GM19035 (cell line): ENCODE results near the gene KIF14.

Source experiments
- ATAC-seq: cut with Tn5 transposase; IDR thresholded peaks from one replicate; pipeline ENCODE4 v1.9.1; 2021; ENCODE audit not compliant: unreplicated experiment

KIF14 gene, protein sequence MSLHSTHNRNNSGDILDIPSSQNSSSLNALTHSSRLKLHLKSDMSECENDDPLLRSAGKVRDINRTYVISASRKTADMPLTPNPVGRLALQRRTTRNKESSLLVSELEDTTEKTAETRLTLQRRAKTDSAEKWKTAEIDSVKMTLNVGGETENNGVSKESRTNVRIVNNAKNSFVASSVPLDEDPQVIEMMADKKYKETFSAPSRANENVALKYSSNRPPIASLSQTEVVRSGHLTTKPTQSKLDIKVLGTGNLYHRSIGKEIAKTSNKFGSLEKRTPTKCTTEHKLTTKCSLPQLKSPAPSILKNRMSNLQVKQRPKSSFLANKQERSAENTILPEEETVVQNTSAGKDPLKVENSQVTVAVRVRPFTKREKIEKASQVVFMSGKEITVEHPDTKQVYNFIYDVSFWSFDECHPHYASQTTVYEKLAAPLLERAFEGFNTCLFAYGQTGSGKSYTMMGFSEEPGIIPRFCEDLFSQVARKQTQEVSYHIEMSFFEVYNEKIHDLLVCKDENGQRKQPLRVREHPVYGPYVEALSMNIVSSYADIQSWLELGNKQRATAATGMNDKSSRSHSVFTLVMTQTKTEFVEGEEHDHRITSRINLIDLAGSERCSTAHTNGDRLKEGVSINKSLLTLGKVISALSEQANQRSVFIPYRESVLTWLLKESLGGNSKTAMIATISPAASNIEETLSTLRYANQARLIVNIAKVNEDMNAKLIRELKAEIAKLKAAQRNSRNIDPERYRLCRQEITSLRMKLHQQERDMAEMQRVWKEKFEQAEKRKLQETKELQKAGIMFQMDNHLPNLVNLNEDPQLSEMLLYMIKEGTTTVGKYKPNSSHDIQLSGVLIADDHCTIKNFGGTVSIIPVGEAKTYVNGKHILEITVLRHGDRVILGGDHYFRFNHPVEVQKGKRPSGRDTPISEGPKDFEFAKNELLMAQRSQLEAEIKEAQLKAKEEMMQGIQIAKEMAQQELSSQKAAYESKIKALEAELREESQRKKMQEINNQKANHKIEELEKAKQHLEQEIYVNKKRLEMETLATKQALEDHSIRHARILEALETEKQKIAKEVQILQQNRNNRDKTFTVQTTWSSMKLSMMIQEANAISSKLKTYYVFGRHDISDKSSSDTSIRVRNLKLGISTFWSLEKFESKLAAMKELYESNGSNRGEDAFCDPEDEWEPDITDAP (N-terminal part only)

GRCh38 chr1:200620273-200621131, at the start of gene KIF14:
TSS of gene KIF14 (minus strand) at chr1:200620751. CDS start at chr1:200618723, 2,028 bp downstream.
- ATAC-seq = peak; percentile 93

DNA sequence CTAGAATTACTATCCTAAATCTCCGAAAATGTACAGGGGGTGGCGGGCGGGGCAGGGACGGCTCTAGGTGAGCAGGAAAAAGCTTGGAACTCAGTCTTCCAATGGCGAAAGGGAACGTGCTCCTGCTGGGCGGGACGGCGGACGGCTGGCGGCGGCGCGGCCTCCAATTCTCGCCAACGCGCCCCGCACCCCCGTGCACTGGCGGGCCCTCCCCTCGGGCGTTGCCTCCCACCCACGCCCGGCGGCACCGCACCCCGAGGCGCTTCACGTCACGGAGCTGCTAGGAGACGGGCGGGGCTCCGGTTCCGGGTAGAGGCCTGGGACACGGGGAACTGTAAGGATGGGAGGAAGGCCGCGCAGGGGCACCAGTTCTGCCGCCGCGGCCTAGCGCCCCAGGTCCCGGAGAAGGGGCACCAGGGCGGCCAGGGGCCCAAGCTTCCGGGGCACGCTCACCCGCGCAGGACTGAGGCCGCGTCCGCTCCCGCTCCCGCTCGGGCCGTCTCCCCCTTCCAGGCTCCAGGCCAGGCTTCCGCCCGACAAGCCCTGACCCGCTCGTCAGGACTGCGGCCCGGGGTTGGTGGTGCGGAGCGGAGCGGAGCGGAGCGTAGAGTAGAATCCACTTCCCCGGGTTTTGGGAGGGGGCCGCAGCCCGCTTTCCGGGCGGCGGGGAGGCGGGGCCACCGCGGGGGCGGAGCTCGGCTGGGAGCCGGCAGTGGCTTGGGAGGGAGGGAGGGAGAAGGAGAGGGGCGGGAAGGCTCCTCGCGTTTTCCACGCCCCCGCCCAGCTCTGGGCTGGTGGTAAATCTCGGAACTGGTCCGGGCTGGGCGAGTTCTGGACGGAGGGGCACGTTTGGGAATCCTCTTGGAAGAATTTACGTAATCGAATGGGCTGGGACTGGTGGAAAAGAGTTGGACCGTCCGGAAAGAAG, 49.0 kb upstream of the KIF14 start, which contains the start of gene DDX59:
TSS of gene DDX59 (minus strand) at position 594 of the 928 bp plus-strand sequence. CDS start 3,167 bp downstream, outside the sequence.
- ATAC-seq = peak; percentile 86

- no peak for ATAC-seq
Measured at GRCh38 chr1:200668514-200669313, 48.2 kb upstream of the KIF14 start.

DNA sequence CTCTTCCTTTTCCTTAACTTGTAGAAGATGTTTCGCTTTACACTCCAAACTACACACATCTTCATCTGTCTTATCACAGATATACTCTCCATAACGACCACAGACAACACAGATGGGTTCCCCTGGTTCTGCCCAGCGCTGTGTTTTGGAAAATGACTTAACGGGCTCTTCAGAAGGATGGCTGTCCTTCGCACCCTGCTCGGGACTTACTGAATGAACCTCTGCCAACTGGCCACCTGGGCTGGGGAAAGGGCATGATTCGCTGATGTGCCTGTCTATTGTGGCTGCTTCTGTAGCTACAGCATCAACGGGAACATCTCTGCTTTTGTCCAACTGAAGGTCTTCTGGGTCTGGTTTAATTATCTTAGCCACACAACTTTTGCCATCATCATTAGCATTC, 45.8 kb upstream of the KIF14 start:
- no peak for ATAC-seq

- no peak for ATAC-seq
Measured at GRCh38 chr1:200665861-200666260, 45.3 kb upstream of the KIF14 start.

GRCh38 chr1:200660719-200661118, 40.2 kb upstream of the KIF14 start:
- no peak for ATAC-seq

DNA sequence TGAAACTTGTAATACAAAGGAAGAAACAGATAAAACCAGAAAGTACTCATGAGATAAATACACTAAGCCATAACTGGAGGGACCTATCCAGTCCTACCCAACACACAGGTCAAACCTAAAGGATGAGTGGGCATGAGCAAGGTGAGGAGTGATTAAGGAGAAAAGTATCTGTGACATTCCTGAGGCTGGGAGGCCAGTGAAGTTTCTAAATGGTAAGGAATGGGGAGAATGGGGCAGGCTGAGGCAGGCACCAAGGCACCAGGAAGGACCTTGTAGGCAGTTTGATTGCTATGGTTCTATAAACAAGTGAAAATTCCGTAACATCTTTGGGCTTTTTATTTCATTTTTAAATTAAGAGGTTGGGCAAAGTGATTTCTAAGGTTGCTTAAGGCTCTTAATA, 38.7 kb upstream of the KIF14 start:
- ATAC-seq = no peak

DNA sequence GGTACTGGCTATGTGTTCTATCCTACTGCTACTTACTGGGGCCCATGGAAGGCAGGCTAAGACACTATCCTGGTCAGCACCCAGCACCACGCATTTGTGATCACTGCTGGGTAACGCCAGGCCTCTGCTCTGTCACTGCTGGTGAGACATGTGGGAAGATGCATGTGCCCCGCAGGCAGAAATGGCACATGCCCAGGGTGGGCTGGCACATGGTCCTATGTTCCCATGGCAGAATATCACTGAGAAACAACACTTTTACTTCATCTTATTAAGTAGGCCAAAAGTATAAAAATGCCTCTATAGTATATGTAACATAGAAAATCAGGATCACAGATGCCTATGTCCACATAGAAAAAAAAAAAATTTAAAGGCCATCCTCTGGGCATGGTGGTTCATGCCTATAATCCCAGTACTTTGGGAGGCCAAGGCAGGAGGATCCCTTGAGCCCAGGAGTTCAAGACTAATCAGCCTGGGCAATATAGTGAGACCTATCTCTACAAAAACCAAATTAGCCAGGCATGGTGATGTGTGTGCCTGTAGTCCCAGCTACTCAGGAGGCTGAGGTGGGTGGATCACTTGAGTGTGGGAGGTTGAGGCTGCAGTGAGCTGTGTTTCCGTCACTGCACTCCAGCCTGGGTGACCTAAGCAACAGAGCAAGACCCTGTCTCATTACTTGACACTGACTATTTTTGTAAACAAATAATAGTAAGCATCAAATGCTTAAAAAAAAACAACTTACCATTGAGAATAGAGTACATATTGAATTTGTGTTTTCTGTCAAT, 37.7 kb upstream of the KIF14 start:
- ATAC-seq = no peak

DNA sequence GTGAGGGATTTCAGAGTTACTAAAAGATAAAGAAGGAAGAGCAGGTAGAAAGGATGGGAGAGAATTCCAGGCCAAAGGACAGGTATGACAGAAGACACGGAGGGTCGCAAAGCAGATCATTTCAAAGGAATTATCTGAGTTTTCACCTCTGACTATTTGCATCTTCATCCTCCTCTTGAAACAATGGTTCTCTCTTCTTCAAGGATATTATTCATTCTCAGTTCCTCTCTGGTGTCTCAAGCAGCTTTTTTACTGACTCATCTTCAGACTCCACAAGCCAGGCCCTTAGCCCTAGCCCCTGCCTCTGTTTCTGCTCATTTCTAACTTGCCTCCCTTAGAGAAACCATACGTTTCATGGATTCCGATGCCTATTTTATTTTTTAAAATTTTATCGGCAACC, 34.1 kb upstream of the KIF14 start:
- ATAC-seq = peak; percentile 93

DNA sequence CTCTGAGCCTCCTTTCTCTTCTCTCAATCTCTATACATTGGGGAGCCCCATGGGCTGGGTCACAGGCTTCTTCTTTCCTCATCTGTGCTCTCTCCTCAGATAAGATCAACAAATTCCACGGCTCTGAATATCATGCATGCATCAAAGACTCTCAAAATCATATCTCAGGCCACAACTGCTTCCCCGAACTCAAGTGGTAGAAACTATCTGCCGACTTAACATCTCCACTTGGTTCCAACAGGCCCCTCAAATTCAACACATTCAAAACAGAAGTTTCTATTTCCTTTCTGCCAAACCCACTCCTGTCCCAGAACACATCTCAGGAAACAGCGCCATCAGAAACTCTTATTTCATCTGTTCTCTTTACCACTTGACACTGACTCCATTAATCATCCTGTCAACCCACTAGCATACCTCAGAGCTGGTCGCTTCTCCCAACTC, 32.5 kb upstream of the KIF14 start:
- no peak for ATAC-seq

- ATAC-seq = no peak
Measured at GRCh38 chr1:200652378-200652777, 31.8 kb upstream of the KIF14 start.

DNA sequence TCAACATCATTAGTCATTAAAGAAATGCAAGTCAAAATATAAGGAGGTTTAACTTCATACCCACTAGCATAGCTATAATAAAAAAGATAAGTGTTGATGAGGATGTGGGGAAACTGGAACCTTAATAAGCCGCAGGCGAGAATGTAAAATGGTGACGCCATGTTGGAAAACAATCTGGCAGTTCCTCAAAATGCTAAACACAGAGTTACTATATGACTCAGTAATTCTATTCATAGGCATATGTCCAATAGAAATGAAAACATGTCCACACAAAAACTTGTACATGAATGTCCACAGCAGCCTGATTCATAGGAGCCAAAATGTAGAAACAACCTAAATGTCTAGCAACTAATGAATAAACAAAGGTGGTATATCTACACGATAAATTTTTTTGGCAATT, 26.0 kb upstream of the KIF14 start:
- ATAC-seq = peak; percentile 55

GRCh38 chr1:200644021-200644420, 23.5 kb upstream of the KIF14 start:
- ATAC-seq = no peak

GRCh38 chr1:200642481-200642880, 21.9 kb upstream of the KIF14 start:
- ATAC-seq = no peak

GRCh38 chr1:200640963-200641401, 20.4 kb upstream of the KIF14 start:
- ATAC-seq = no peak

DNA sequence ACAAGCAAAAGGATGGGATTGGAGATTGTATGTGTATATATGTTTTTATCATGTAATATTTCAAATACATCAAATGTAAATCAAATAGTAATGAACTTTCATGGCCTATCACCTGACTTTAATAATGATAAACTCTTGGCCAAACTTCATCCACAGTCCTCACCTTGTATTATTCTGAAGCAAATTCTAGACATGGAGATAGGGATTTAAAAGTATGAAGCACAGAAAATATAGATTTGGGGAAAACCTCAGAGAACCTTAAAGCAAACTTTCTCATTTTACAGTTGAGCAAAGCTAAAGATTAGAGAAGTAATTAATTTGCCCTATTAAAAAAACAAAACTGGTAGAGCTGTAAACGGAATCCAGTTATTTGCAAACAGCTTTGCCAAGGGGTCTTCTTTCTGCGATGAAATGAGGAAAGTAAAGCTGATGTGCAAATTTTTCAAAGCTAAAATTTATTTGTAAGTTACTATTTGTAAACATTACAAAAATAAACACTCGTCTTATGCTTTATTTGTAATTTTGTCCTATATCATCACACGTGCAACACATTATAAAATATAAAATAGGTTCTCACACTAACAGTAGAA, 19.9 kb upstream of the KIF14 start:
- ATAC-seq = no peak

DNA sequence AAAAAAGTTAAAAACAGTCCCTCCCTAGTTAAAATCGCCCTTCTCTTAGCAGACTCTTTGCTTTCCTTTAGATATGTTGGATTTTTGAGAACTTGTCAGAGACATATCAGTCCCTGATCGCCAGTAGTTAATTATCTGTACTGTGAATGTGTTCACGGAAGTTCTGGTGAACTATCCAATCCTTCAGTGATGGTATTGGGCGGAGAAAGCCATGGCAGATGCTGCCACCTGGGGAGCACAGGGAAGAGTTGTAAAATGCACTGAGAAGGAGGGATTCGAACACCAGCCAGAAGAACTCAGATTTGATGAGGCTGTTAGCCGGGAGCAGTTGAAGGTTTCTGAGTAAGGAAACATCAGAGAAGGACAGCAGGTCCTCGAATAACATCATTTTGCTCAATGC, 17.5 kb upstream of the KIF14 start:
- no peak for ATAC-seq
